GM23338 (cell line): ENCODE results near the gene MLLT6. TPM values are rescaled to one million over a fixed set of nuclear protein-coding genes. Genes with fewer than 3 reads are reported as not detected.

Experiments
- ATAC-seq: fragments of 200-7000 bp; cut with Tn5 transposase; 3 replicates; pipeline ENCODE4 v1.9.1; 2020
- DNase-seq: peaks from one replicate; pipeline ENCODE4 v3.0.0-alpha.2; 2015; ENCODE audit warnings: low spot score
- H2AFZ ChIP-seq: fragments of 200-600 bp; sonication (generic); 2 replicates; pipeline ENCODE4 v1.8.0; 2016; ENCODE audit warnings: antibody characterized with exemption, mild to moderate bottlenecking, moderate library complexity
- H3F3A ChIP-seq: fragments of 200-600 bp; sonication (generic); replicated peaks from 2 replicates; pipeline ENCODE4 v1.8.0; 2017; ENCODE audit warnings: antibody characterized with exemption, mixed run types, low read depth
- H3K27ac ChIP-seq: fragments of 200-600 bp; sonication (generic); 2 replicates; pipeline ENCODE4 v1.6.1; 2016; ENCODE audit warnings: low read depth
- H3K27me3 ChIP-seq: fragments of 200-600 bp; sonication (generic); 2 replicates; pipeline ENCODE4 v1.8.0; 2016; ENCODE audit warnings: mild to moderate bottlenecking, mixed run types, moderate library complexity; ENCODE audit not compliant: insufficient read depth
- H3K36me3 ChIP-seq: fragments of 200-600 bp; sonication (generic); 2 replicates; pipeline ENCODE4 v1.8.0; 2016; ENCODE audit warnings: mild to moderate bottlenecking; ENCODE audit not compliant: insufficient read depth
- H3K4me1 ChIP-seq: fragments of 200-600 bp; sonication (generic); 2 replicates; pipeline ENCODE4 v1.8.0; 2016; ENCODE audit warnings: mild to moderate bottlenecking, moderate library complexity; ENCODE audit not compliant: insufficient read depth
- H3K4me2 ChIP-seq: fragments of 200-600 bp; sonication (generic); 2 replicates; pipeline ENCODE4 v1.7.1; 2017; ENCODE audit warnings: mixed run types
- H3K4me3 ChIP-seq: fragments of 200-600 bp; sonication (generic); 2 replicates; pipeline ENCODE4 v1.6.1; 2016; ENCODE audit warnings: mixed run types
- H3K79me2 ChIP-seq: fragments of 200-600 bp; sonication (generic); replicated peaks from 2 replicates; pipeline ENCODE4 v1.8.0; 2017; ENCODE audit warnings: mild to moderate bottlenecking; ENCODE audit not compliant: insufficient read depth
- H3K9me2 ChIP-seq: fragments of 200-600 bp; sonication (generic); 2 replicates; pipeline ENCODE4 v1.8.0; 2017; ENCODE audit not compliant: insufficient read depth
- H4K20me1 ChIP-seq: fragments of 200-600 bp; sonication (generic); replicated peaks from 2 replicates; pipeline ENCODE4 v1.8.0; 2017; ENCODE audit warnings: mild to moderate bottlenecking; ENCODE audit not compliant: insufficient read depth
- H3K27ac Mint-ChIP-seq: 2 replicates; pipeline ENCODE4 v1.8.0; 2020; ENCODE audit warnings: inconsistent platforms, mild to moderate bottlenecking, moderate library complexity, mixed read lengths
- H3K27me3 Mint-ChIP-seq: 3 replicates; pipeline ENCODE4 v1.8.0; 2022; ENCODE audit warnings: low read depth, mild to moderate bottlenecking, moderate library complexity, mixed read lengths, inconsistent platforms; ENCODE audit not compliant: insufficient read depth, poor library complexity
- H3K36me3 Mint-ChIP-seq: 3 replicates; pipeline ENCODE4 v1.8.0; 2021; ENCODE audit warnings: low read depth, mild to moderate bottlenecking, inconsistent platforms, moderate library complexity, mixed read lengths
- H3K4me1 Mint-ChIP-seq: 3 replicates; pipeline ENCODE4 v1.8.0; 2020; ENCODE audit warnings: mild to moderate bottlenecking, inconsistent platforms, mixed read lengths
- H3K4me3 Mint-ChIP-seq: 3 replicates; pipeline ENCODE4 v1.8.0; 2021; ENCODE audit warnings: moderate library complexity, mild to moderate bottlenecking, inconsistent platforms, mixed read lengths
- H3K9me3 Mint-ChIP-seq: 3 replicates; pipeline ENCODE4 v1.8.0; 2020; ENCODE audit warnings: moderate library complexity, mild to moderate bottlenecking, inconsistent platforms, mixed read lengths
- EZH2phosphoT487 ChIP-seq: fragments of 200-600 bp; sonication (generic); IDR thresholded peaks from one replicate; pipeline ENCODE4 v1.8.1; 2018; ENCODE audit warnings: antibody characterized with exemption; ENCODE audit not compliant: unreplicated experiment
- JUNB ChIP-seq: IDR thresholded peaks from one replicate; pipeline ENCODE4 v1.6.1; 2016; ENCODE audit warnings: antibody characterized with exemption; ENCODE audit not compliant: unreplicated experiment
- POLR2AphosphoS5 ChIP-seq: IDR thresholded peaks from 2 replicates; pipeline ENCODE4 v1.6.1; 2016; ENCODE audit warnings: antibody characterized with exemption, low read depth
- ZNF114 ChIP-seq: fragments of 250-450 bp; sonication (Bioruptor Pico); IDR thresholded peaks from 2 replicates; pipeline ENCODE4 v1.5.0; 2020; ENCODE audit warnings: mild to moderate bottlenecking, moderate library complexity
- polyA plus RNA-seq: library from polyadenylated mRNA; unstranded; fragments of >200 nt; fragmentation: Nextera tagmentation; extraction: Ambion mirVana; gene quantifications from 2 replicates; pipeline ENCODE4 v1.2.1, GENCODE V29; 2016
- total RNA-seq: library from RNA; depleted of rRNA; stranded (reverse); fragments of >200 nt; shearing (Covaris generic); gene quantifications from 2 replicates; pipeline ENCODE4 v1.2.3, GENCODE V29; 2014
- TF ChIP-seq, protein P1 (sequence below): fragments of 250-450 bp; sonication (Bioruptor Pico); IDR thresholded peaks from 2 replicates; pipeline ENCODE4 v1.5.0; 2020; ENCODE audit warnings: mild to moderate bottlenecking, moderate library complexity
- TF ChIP-seq, protein P2 (sequence below): IDR thresholded peaks from one replicate; pipeline ENCODE4 v1.6.1; 2018; ENCODE audit warnings: antibody characterized with exemption; ENCODE audit not compliant: unreplicated experiment

The MLLT6 gene
- total and polyA plus RNA-seq, 2 experiments from 2014 or later: 2.6 to 2.8 TPM

DNA sequence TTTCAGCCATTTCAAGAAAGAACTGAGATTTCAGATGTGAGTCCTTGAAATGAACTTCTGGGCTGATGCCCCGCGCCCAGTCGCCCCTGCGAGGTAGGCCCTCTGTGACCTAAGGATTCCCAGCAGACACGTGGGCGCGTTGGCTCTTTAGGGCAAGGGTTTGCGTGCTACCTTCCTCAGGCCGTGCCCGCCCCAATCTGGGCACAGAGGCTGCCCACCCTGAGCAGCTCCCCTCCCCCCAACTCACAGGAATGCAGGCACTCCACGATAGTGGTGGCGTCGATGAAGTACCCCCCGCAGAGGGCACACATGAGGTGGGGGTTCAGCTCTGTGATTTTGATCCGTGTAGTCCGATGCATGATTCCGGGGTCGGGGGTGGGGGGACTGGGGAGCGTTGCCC, 35.0 kb downstream of the MLLT6 start (continued):
- TF ChIP-seq, protein P1, sequence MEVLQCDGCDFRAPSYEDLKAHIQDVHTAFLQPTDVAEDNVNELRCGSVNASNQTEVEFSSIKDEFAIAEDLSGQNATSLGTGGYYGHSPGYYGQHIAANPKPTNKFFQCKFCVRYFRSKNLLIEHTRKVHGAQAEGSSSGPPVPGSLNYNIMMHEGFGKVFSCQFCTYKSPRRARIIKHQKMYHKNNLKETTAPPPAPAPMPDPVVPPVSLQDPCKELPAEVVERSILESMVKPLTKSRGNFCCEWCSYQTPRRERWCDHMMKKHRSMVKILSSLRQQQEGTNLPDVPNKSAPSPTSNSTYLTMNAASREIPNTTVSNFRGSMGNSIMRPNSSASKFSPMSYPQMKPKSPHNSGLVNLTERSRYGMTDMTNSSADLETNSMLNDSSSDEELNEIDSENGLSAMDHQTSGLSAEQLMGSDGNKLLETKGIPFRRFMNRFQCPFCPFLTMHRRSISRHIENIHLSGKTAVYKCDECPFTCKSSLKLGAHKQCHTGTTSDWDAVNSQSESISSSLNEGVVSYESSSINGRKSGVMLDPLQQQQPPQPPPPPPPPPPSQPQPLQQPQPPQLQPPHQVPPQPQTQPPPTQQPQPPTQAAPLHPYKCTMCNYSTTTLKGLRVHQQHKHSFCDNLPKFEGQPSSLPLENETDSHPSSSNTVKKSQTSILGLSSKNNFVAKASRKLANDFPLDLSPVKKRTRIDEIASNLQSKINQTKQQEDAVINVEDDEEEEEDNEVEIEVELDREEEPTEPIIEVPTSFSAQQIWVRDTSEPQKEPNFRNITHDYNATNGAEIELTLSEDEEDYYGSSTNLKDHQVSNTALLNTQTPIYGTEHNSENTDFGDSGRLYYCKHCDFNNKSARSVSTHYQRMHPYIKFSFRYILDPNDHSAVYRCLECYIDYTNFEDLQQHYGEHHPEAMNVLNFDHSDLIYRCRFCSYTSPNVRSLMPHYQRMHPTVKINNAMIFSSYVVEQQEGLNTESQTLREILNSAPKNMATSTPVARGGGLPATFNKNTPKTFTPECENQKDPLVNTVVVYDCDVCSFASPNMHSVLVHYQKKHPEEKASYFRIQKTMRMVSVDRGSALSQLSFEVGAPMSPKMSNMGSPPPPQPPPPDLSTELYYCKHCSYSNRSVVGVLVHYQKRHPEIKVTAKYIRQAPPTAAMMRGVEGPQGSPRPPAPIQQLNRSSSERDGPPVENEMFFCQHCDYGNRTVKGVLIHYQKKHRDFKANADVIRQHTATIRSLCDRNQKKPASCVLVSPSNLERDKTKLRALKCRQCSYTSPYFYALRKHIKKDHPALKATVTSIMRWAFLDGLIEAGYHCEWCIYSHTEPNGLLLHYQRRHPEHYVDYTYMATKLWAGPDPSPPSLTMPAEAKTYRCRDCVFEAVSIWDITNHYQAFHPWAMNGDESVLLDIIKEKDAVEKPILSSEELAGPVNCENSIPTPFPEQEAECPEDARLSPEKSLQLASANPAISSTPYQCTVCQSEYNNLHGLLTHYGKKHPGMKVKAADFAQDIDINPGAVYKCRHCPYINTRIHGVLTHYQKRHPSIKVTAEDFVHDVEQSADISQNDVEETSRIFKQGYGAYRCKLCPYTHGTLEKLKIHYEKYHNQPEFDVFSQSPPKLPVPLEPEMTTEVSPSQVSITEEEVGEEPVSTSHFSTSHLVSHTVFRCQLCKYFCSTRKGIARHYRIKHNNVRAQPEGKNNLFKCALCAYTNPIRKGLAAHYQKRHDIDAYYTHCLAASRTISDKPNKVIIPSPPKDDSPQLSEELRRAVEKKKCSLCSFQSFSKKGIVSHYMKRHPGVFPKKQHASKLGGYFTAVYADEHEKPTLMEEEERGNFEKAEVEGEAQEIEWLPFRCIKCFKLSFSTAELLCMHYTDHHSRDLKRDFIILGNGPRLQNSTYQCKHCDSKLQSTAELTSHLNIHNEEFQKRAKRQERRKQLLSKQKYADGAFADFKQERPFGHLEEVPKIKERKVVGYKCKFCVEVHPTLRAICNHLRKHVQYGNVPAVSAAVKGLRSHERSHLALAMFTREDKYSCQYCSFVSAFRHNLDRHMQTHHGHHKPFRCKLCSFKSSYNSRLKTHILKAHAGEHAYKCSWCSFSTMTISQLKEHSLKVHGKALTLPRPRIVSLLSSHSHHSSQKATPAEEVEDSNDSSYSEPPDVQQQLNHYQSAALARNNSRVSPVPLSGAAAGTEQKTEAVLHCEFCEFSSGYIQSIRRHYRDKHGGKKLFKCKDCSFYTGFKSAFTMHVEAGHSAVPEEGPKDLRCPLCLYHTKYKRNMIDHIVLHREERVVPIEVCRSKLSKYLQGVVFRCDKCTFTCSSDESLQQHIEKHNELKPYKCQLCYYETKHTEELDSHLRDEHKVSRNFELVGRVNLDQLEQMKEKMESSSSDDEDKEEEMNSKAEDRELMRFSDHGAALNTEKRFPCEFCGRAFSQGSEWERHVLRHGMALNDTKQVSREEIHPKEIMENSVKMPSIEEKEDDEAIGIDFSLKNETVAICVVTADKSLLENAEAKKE: no peak
- TF ChIP-seq, protein P2, sequence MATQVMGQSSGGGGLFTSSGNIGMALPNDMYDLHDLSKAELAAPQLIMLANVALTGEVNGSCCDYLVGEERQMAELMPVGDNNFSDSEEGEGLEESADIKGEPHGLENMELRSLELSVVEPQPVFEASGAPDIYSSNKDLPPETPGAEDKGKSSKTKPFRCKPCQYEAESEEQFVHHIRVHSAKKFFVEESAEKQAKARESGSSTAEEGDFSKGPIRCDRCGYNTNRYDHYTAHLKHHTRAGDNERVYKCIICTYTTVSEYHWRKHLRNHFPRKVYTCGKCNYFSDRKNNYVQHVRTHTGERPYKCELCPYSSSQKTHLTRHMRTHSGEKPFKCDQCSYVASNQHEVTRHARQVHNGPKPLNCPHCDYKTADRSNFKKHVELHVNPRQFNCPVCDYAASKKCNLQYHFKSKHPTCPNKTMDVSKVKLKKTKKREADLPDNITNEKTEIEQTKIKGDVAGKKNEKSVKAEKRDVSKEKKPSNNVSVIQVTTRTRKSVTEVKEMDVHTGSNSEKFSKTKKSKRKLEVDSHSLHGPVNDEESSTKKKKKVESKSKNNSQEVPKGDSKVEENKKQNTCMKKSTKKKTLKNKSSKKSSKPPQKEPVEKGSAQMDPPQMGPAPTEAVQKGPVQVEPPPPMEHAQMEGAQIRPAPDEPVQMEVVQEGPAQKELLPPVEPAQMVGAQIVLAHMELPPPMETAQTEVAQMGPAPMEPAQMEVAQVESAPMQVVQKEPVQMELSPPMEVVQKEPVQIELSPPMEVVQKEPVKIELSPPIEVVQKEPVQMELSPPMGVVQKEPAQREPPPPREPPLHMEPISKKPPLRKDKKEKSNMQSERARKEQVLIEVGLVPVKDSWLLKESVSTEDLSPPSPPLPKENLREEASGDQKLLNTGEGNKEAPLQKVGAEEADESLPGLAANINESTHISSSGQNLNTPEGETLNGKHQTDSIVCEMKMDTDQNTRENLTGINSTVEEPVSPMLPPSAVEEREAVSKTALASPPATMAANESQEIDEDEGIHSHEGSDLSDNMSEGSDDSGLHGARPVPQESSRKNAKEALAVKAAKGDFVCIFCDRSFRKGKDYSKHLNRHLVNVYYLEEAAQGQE: no peak

DNA sequence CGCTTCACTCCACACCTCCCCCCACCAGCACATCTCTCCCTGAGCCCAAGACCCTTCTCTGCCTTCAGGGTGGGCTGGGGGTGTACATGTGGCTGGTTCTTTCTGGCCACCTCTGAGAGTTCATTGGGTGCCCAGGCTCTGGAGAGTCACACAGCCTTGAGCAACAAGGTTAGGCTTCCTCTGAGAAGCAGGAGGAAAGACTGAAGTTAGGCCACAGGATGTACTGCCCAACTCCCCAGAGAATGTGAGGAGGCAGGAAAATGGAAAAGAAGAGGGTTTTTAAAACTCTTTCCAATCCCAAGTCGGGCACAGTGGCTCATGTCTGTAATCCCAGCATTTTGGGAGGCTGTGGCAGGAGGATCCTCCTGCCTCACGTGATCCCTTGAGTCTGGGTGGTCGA, 35.7 kb downstream of the MLLT6 start:
- Histone ChIP-seq H3K27ac (no peak overlapping the region), H3K4me2 (no peak overlapping the region), H3K36me3 (peaks cover 5% of the 10 kb centered on the region), H3K4me1 (peaks cover 24% of the 10 kb centered on the region), H3K27me3 (no peaks in the 10 kb centered on the region), H3K79me2 (peaks cover 59% of the 10 kb centered on the region), H4K20me1 (peaks cover 60% of the 10 kb centered on the region), H3F3A (0 out of 2 replicates have a peak, but pooled peaks cover 7% of the 10 kb centered on the region), H3K9me2 (no peaks in the 10 kb centered on the region), H3K4me3 (no peak overlapping the region), H2AFZ (no peak overlapping the region)
- H3K4me1 Mint-ChIP-seq: peaks cover 50% of the 10 kb centered on the region
- H3K27ac Mint-ChIP-seq: 0 out of 2 replicates have a peak overlapping the region, but pooled peaks have one; percentile 67
- H3K4me3 Mint-ChIP-seq: no peak overlapping the region
- H3K9me3 Mint-ChIP-seq: no peaks in the 10 kb centered on the region; the same call in 2 of the 3 replicates
- no peak for DNase-seq
- ATAC-seq: no peak
- H3K36me3 Mint-ChIP-seq: peaks cover 68% of the 10 kb centered on the region
- peaks cover 33% of the 10 kb centered on the region for H3K27me3 Mint-ChIP-seq
- no peak for TF ChIP-seq JUNB
- TF ChIP-seq POLR2AphosphoS5: no peak
- no peak for TF ChIP-seq EZH2phosphoT487
- TF ChIP-seq ZNF114 (CRISPR knock-in tag): no peak
- TF ChIP-seq, protein P1: no peak
